ENCODE results near the gene STX18.

DNA sequence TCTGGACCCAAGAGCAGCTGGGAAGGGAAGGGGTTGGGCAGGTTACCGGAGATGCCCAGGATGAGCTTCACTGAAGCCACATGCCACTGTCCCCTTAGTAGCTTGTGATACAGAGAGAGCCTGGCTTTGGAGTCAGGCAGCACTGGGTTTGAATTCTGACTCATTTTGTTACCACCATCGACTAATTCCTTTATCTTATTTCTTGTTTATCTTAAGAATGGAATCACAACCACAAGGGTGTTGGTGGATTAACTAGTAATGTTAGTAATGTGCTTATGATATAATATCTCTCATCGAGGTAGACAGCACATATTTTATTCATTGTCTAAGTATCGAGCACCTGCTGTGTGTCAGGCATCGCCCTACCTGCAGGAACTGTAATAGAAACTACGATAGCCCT is 17.7 kb upstream of the STX18 start:
- TF ChIP-seq, protein P1, sequence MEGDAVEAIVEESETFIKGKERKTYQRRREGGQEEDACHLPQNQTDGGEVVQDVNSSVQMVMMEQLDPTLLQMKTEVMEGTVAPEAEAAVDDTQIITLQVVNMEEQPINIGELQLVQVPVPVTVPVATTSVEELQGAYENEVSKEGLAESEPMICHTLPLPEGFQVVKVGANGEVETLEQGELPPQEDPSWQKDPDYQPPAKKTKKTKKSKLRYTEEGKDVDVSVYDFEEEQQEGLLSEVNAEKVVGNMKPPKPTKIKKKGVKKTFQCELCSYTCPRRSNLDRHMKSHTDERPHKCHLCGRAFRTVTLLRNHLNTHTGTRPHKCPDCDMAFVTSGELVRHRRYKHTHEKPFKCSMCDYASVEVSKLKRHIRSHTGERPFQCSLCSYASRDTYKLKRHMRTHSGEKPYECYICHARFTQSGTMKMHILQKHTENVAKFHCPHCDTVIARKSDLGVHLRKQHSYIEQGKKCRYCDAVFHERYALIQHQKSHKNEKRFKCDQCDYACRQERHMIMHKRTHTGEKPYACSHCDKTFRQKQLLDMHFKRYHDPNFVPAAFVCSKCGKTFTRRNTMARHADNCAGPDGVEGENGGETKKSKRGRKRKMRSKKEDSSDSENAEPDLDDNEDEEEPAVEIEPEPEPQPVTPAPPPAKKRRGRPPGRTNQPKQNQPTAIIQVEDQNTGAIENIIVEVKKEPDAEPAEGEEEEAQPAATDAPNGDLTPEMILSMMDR (IDR thresholded peaks at IDR 0.05) = no peak
- TF ChIP-seq POLR2A (IDR thresholded peaks at IDR 0.05) = no peak

Measured in right lobe of liver (tissue), 4 donors.